Activated CD4-positive, alpha-beta T cell treated with anti-CD3 and anti-CD28 coated beads, Interleukin-2, amount 50 U/mL, for 4 hours (primary cell): ENCODE measurements around the gene TLCD3A.
"Not testable (repeated sequence)": the region's sequence is repeated elsewhere in the genome, so short reads cannot be mapped to it uniquely, and the experiment has no call there.

Experiments used
- DNase-seq, 2 experiments: peaks; one replicate each; pipeline ENCODE4 v3.0.0-alpha.2; 2020

TLCD3A gene

GRCh38 chr17:789931-790873 lies 57.8 kb downstream of the TLCD3A start:
- DNase-seq: not testable (repeated sequence)

- DNase-seq: not testable (repeated sequence)
These were observed 58.5 kb downstream of the TLCD3A start for GRCh38 chr17:790874-791247.

- DNase-seq: no peak
These were observed 59.4 kb downstream of the TLCD3A start for GRCh38 chr17:791829-792228.

DNA sequence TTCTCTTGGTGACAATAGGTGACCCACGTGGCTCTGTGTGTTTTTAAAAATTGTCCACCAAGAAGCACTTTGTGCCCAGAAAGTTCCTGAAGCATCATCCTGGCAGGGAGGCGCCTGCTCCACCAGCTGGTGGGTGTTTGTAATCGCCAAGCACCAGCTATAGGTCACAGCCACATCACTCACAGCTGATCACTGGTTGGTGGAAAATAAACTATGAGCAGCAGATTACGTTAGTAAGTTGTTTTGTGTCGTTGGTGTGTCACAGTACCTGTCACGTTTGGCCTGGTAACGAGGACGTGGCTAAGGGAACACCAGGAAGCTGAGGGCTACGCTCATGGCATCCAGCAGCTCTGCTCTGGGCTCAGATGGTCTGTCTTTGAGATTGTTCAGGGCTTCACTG lies 59.9 kb downstream of the TLCD3A start:
- no peak for DNase-seq
